GM12864 (cell line): ENCODE data around the gene HOXD13.

Source experiments
- DNase-seq: peaks from one replicate; pipeline ENCODE4 v3.0.0-alpha.2; 2011; ENCODE audit warnings: low read depth
- H3K4me3 ChIP-seq: 2 replicates; pipeline ENCODE4 v1.5.1; 2011; ENCODE audit warnings: mild to moderate bottlenecking, low read depth, low read length, control low read depth
- CTCF ChIP-seq: IDR thresholded peaks from 2 replicates; pipeline ENCODE4 v1.5.1; 2011; ENCODE audit warnings: low read depth, mild to moderate bottlenecking, moderate library complexity, low read length, control low read depth, inconsistent platforms; ENCODE audit errors: missing control alignments

Gene HOXD13

GRCh38 chr2:176090862-176091261 lies 1.7 kb upstream of the HOXD13 start:
- DNase-seq: no peak
- H3K4me3 ChIP-seq: no peak overlapping the region
- no peak for TF ChIP-seq CTCF

GRCh38 chr2:176091329-176092258 lies 927 bp upstream of the HOXD13 start:
- no peak overlapping the region for H3K4me3 ChIP-seq
- no peak for TF ChIP-seq CTCF
- DNase-seq: no peak

GRCh38 chr2:176093145-176093897 lies 800 bp downstream of the HOXD13 start:
- no peak overlapping the region for H3K4me3 ChIP-seq
- no peak for DNase-seq
- no peak for TF ChIP-seq CTCF

- H3K4me3 ChIP-seq: no peak overlapping the region
- DNase-seq: no peak
- TF ChIP-seq CTCF: no peak
Measured at GRCh38 chr2:176093898-176094249, 1.4 kb downstream of the HOXD13 start.

GRCh38 chr2:176094349-176094748 lies 1.8 kb downstream of the HOXD13 start:
- H3K4me3 ChIP-seq: no peak overlapping the region
- no peak for DNase-seq
- no peak for TF ChIP-seq CTCF

GRCh38 chr2:176095421-176095820 lies 2.9 kb downstream of the HOXD13 start:
- no peak for TF ChIP-seq CTCF

More at GRCh38 chr2:176095421-176095820, 2.9 kb downstream of the HOXD13 start:
- no peak overlapping the region for H3K4me3 ChIP-seq
- no peak for DNase-seq
